Transverse colon (tissue), 4 donors: ENCODE measurements around the gene CXCL1.

Experiments used
- POLR2AphosphoS5 ChIP-seq, 3 donors: sonication (generic); formaldehyde crosslinking; IDR thresholded peaks; one replicate each; pipeline ENCODE4 v1.6.1; 2016; ENCODE audit warnings: antibody characterized with exemption in 3 of 3
- TF ChIP-seq, protein P1 (sequence below), 5 experiments: fragments of 200-600 bp in 3 of 5; fragments of 450-650 bp in 2 of 5; sonication (generic) in 3 of 5; IDR thresholded peaks; 1 replicate in 2 of 5; 2 replicates in 3 of 5; pipeline ENCODE4 v1.5.1; 2016 to 2017; ENCODE audit warnings: antibody characterized with exemption in 5 of 5, inconsistent platforms in 3 of 5, mild to moderate bottlenecking in 2 of 5, moderate library complexity in 1 of 5

DNA sequence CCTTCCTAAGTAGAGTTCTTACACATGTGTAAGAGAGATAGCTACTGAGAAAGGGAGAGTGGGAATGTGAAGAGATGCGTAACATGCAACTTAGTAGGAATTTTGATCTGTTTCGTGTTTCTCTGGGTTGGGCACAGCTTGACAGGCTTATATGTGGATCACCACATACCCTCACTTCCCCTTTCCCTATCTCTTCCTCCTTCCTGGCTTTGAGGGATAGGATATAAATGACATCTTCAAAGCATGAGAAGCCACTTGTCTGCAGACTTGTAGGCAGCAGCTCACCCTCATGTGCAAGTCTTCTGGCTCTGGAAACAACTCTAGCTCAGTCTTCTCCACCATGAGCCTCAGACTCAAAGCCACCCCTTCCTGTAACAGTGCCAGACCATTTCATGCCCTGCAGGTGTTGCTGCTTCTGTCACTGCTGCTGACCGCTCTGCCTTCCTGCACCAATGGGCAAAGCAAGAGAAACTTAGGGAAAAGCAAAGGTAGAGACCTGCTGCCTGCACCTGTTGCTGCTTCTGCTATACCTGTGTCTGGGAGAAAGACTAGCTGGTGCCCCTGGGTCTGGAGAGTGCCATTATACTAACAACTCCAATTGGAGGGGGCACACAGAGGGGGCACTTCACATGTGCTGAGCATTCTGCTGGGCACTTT is 21.5 kb upstream of the CXCL1 start:
- TF ChIP-seq, protein P1, sequence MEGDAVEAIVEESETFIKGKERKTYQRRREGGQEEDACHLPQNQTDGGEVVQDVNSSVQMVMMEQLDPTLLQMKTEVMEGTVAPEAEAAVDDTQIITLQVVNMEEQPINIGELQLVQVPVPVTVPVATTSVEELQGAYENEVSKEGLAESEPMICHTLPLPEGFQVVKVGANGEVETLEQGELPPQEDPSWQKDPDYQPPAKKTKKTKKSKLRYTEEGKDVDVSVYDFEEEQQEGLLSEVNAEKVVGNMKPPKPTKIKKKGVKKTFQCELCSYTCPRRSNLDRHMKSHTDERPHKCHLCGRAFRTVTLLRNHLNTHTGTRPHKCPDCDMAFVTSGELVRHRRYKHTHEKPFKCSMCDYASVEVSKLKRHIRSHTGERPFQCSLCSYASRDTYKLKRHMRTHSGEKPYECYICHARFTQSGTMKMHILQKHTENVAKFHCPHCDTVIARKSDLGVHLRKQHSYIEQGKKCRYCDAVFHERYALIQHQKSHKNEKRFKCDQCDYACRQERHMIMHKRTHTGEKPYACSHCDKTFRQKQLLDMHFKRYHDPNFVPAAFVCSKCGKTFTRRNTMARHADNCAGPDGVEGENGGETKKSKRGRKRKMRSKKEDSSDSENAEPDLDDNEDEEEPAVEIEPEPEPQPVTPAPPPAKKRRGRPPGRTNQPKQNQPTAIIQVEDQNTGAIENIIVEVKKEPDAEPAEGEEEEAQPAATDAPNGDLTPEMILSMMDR (IDR thresholded peaks at IDR 0.05) = no peak
- TF ChIP-seq POLR2AphosphoS5 (IDR thresholded peaks at IDR 0.05) = no peak
